Type B pancreatic cell (in vitro differentiated cells): Measurements from ENCODE around the gene P2RX3. TPM values are rescaled to one million over a fixed set of nuclear protein-coding genes. Genes with fewer than 3 reads are reported as not detected.

Experiments used
- DNase-seq: peaks from one replicate; pipeline ENCODE4 v3.0.0; 2021; ENCODE audit warnings: mixed read lengths; ENCODE audit not compliant: unreplicated experiment; ENCODE audit errors: extremely low spot score
- H3K27ac Mint-ChIP-seq: 2 replicates; pipeline ENCODE4 v1.8.0; 2021; ENCODE audit warnings: mild to moderate bottlenecking, mixed read lengths
- H3K27me3 Mint-ChIP-seq: 2 replicates; pipeline ENCODE4 v1.8.0; 2021; ENCODE audit warnings: mixed read lengths
- H3K36me3 Mint-ChIP-seq: 2 replicates; pipeline ENCODE4 v1.8.0; 2021; ENCODE audit warnings: mixed read lengths
- H3K4me1 Mint-ChIP-seq: one replicate; pipeline ENCODE4 v1.8.0; 2021; ENCODE audit warnings: mixed read lengths; ENCODE audit not compliant: unreplicated experiment
- H3K4me3 Mint-ChIP-seq: 2 replicates; pipeline ENCODE4 v1.8.0; 2021; ENCODE audit warnings: mild to moderate bottlenecking, mixed read lengths
- H3K9me3 Mint-ChIP-seq: 2 replicates; pipeline ENCODE4 v1.8.0; 2021; ENCODE audit warnings: mixed read lengths
- total RNA-seq: library from RNA; stranded (reverse); gene quantifications from 2 replicates; pipeline ENCODE4 v1.2.1, GENCODE V29; 2021; ENCODE audit warnings: low replicate concordance
- TF ChIP-seq, protein P1 (sequence below): fragments of 200-600 bp; sonication (generic); conservative IDR thresholded peaks from 2 replicates; pipeline ENCODE4 v1.5.0; 2021; ENCODE audit warnings: antibody characterized with exemption, mild to moderate bottlenecking

P2RX3 gene
- total RNA-seq, 1 donor from 2014 or later: 4.0 TPM

DNA sequence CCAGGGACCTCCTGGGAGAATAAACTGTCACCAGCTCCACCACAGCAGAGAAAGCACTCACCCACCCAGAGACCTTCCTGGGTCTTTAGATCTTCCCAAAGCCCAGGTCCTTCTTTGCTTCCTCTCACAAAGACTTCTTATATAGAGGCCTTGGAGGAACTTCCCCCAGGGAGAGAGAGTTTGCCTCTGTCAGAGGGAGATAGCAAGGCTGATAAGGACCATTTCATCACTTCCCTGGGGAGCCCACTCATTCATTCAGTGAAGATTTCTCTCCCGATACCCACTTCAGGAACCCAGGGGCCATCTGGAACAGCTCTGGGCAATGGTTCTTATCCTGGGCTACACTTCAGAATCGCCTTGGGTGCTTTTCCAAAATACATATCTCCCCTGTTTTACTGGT lies 52.4 kb downstream of the P2RX3 start, which contains the start of gene PRG2:
Gene PRG2, minus strand, starts transcription at position 116 of the 400 bp plus-strand sequence. CDS start 706 bp downstream, outside the sequence.
- Mint-ChIP-seq H3K27ac (no peak within 1 kb of the TSS), H3K9me3 (no peaks in the 10 kb centered on the region), H3K4me3 (no peak within 1 kb of the TSS), H3K27me3 (peaks cover 48% of the 10 kb centered on the region), H3K36me3 (no peaks in the 10 kb centered on the region), H3K4me1 (no peaks in the 10 kb centered on the region)
- DNase-seq: no peak
- TF ChIP-seq, protein P1, sequence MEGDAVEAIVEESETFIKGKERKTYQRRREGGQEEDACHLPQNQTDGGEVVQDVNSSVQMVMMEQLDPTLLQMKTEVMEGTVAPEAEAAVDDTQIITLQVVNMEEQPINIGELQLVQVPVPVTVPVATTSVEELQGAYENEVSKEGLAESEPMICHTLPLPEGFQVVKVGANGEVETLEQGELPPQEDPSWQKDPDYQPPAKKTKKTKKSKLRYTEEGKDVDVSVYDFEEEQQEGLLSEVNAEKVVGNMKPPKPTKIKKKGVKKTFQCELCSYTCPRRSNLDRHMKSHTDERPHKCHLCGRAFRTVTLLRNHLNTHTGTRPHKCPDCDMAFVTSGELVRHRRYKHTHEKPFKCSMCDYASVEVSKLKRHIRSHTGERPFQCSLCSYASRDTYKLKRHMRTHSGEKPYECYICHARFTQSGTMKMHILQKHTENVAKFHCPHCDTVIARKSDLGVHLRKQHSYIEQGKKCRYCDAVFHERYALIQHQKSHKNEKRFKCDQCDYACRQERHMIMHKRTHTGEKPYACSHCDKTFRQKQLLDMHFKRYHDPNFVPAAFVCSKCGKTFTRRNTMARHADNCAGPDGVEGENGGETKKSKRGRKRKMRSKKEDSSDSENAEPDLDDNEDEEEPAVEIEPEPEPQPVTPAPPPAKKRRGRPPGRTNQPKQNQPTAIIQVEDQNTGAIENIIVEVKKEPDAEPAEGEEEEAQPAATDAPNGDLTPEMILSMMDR: no peak

DNA sequence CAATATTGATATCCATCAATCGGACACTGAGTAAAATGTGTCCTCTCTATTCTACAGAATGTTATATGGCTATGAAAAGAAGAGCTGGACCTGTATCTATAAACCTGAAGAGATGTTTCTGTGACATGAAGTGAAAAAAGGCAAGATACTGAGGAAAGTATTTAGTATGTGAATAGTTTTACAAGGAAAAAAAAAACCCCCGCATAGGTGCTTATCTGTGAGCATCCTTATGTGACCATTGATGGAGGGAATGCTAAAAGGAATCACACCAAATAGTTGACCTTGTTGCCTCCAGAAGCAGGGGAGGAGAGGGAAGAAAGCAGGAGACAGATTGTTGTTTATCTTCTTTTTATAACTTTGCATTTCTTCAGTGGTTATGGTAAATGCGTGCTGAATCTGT lies 53.0 kb downstream of the P2RX3 start:
- TF ChIP-seq, protein P1: no peak
- Mint-ChIP-seq H3K4me1 (no peaks in the 10 kb centered on the region), H3K27me3 (peaks cover 43% of the 10 kb centered on the region), H3K4me3 (no peak overlapping the region), H3K9me3 (no peaks in the 10 kb centered on the region), H3K27ac (no peak overlapping the region), H3K36me3 (no peaks in the 10 kb centered on the region)
- DNase-seq: no peak

DNA sequence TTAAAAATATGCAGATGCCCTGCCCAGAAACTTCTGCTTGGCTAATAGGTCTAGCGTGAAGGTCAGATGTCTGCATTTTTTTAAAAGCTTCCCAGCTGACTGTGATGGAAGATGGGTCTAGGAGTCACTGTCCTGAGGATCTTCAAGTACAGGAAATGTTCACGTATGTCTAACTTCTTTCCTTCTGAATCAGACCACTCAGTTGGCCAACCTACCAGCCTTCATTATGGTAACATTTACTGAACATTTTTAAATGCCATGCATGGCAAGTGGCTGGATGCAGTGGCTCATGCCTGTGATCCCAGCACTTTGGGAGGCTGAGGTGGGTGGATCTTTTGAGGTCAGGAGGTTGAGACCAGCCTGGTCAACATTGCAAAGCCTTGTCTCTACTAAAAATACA lies 53.4 kb downstream of the P2RX3 start:
- TF ChIP-seq, protein P1: no peak
- Mint-ChIP-seq H3K36me3 (no peaks in the 10 kb centered on the region), H3K4me1 (no peaks in the 10 kb centered on the region), H3K4me3 (no peak overlapping the region), H3K27me3 (peaks cover 39% of the 10 kb centered on the region), H3K27ac (no peak overlapping the region), H3K9me3 (no peaks in the 10 kb centered on the region)
- DNase-seq: no peak

DNA sequence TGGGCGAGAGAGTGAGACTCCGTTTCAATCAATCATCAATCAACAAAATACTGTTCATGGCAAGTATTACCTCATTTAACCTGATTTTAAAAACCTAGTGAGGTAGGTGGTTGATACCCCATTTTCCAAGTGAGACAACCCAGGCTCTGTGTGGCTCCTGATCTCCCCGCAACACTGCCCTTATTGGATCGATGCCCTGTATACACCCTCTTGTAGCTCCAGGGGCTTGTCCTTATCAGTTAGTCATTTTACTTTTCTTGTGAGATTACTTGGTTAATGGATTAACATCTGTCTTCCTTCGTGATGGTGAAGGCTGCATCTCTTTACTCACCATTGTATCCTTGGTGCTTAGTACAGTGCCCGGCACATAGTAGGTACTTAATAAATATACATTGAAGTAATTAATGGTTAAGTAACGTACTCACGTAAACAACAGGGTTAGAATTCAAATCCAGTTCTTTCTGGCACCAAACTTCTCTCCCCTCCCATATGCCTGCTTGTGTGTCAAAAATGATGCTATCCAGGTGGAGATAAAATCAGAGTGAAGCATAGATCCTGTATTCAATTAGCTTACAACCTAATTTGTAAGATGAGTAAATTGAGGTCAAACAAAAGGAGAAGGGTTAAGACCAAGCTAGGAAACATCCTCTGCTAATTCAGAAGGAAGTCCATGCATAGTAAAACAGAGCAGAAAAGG lies 54.1 kb downstream of the P2RX3 start:
- no peaks in the 10 kb centered on the region for H3K4me1 Mint-ChIP-seq
- DNase-seq: no peak
- no peak overlapping the region for H3K27ac Mint-ChIP-seq
- peaks cover 38% of the 10 kb centered on the region for H3K27me3 Mint-ChIP-seq
- TF ChIP-seq, protein P1: no peak
- no peak overlapping the region for H3K4me3 Mint-ChIP-seq
- no peaks in the 10 kb centered on the region for H3K36me3 Mint-ChIP-seq
- no peaks in the 10 kb centered on the region for H3K9me3 Mint-ChIP-seq

DNA sequence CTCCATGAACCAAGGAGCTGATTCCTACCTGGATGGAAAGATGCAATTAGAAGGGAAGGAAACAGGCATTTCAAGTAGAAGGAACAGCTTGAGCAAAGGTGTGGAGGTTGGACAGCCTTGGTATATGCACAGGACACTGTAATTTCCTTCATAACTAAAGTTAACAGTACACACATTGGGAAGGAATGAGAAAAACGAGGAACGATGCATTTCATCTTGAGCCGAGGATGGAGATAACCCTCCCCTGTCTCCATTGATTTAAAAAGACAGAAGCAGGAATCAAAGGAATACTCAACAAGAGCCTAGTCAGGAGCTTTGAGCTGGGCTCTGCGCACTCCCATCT lies 54.6 kb downstream of the P2RX3 start:
- no peaks in the 10 kb centered on the region for H3K4me1 Mint-ChIP-seq
- H3K4me3 Mint-ChIP-seq: no peak overlapping the region
- H3K27me3 Mint-ChIP-seq: peaks cover 38% of the 10 kb centered on the region
- H3K36me3 Mint-ChIP-seq: no peaks in the 10 kb centered on the region
- TF ChIP-seq, protein P1: no peak
- H3K9me3 Mint-ChIP-seq: no peaks in the 10 kb centered on the region
- no peak overlapping the region for H3K27ac Mint-ChIP-seq
- no peak for DNase-seq
